Measurements from ENCODE around the gene DTNB.
A peak's percentile ranks its signal among the peaks of the same experiment; 100 is the strongest.

DTNB gene

GRCh38 chr2:25586726-25587144 is 86.6 kb downstream of the DTNB start:
- Histone ChIP-seq H3K79me2 (ENCODE audit: insufficient read depth, low read length) (no peaks in the 10 kb centered on the region), H3K4me3 (ENCODE audit: insufficient read depth, low read length, poor library complexity, severe bottlenecking) (no peak overlapping the region), H3K27ac (ENCODE audit: low read depth, low read length) (no peak overlapping the region), H2AFZ (ENCODE audit: low read depth, low read length, severe bottlenecking) (no peak overlapping the region), H3K4me2 (ENCODE audit: low read depth, low read length, poor library complexity, severe bottlenecking) (no peak overlapping the region), H3K9me2 (replicated peaks; ENCODE audit: insufficient read depth, low read length) (no peaks in the 10 kb centered on the region), H3K9me3 (ENCODE audit: insufficient read depth, low read length) (no peaks in the 10 kb centered on the region), H3K9ac (ENCODE audit: low read length) (no peak overlapping the region), H3K27me3 (ENCODE audit: low read length) (no peaks in the 10 kb centered on the region), H3K36me3 (ENCODE audit: low read length) (no peaks in the 10 kb centered on the region), H4K20me1 (ENCODE audit: low read depth, low read length) (no peaks in the 10 kb centered on the region), H3F3A (ENCODE audit: insufficient read depth) (no peaks in the 10 kb centered on the region)
- no peak for TF ChIP-seq CTCF (IDR thresholded peaks at IDR 0.05; ENCODE audit: insufficient read depth, low read length, poor library complexity, severe bottlenecking)
- TF ChIP-seq EZH2phosphoT487 (conservative IDR thresholded peaks at IDR 0.05; ENCODE audit: low read length), result no peak

GRCh38 chr2:25585189-25585588 is 88.2 kb downstream of the DTNB start:
- no peaks in the 10 kb centered on the region for H3K27me3 ChIP-seq (ENCODE audit: low read length)
- no peak for TF ChIP-seq EZH2phosphoT487 (conservative IDR thresholded peaks at IDR 0.05; ENCODE audit: low read length)
- TF ChIP-seq CTCF (IDR thresholded peaks at IDR 0.05; ENCODE audit: insufficient read depth, low read length, poor library complexity, severe bottlenecking), result no peak
- H3K9ac ChIP-seq (ENCODE audit: low read length), result no peak overlapping the region
- H3K9me3 ChIP-seq (ENCODE audit: insufficient read depth, low read length), result no peaks in the 10 kb centered on the region
- no peak overlapping the region for H3K27ac ChIP-seq (ENCODE audit: low read depth, low read length)
- H3K4me2 ChIP-seq (ENCODE audit: low read depth, low read length, poor library complexity, severe bottlenecking), result no peak overlapping the region
- H3K79me2 ChIP-seq (ENCODE audit: insufficient read depth, low read length), result no peaks in the 10 kb centered on the region
- H3F3A ChIP-seq (ENCODE audit: insufficient read depth), result no peaks in the 10 kb centered on the region; the same call in 1 of the 2 replicates
- H3K36me3 ChIP-seq (ENCODE audit: low read length), result no peaks in the 10 kb centered on the region
- no peaks in the 10 kb centered on the region for H4K20me1 ChIP-seq (ENCODE audit: low read depth, low read length)
- no peak overlapping the region for H3K4me3 ChIP-seq (ENCODE audit: insufficient read depth, low read length, poor library complexity, severe bottlenecking)
- H3K9me2 ChIP-seq (replicated peaks; ENCODE audit: insufficient read depth, low read length), result no peaks in the 10 kb centered on the region
- no peak overlapping the region for H2AFZ ChIP-seq (ENCODE audit: low read depth, low read length, severe bottlenecking)

- no peaks in the 10 kb centered on the region for H3K79me2 ChIP-seq (ENCODE audit: insufficient read depth, low read length)
- H3F3A ChIP-seq (ENCODE audit: insufficient read depth), result no peaks in the 10 kb centered on the region; the same call in 1 of the 2 replicates
- H3K36me3 ChIP-seq (ENCODE audit: low read length), result no peaks in the 10 kb centered on the region
- peak overlapping the region; percentile 52 for H2AFZ ChIP-seq (ENCODE audit: low read depth, low read length, severe bottlenecking)
- no peaks in the 10 kb centered on the region for H3K27me3 ChIP-seq (ENCODE audit: low read length)
- peak overlapping the region; percentile 46 for H3K4me2 ChIP-seq (ENCODE audit: low read depth, low read length, poor library complexity, severe bottlenecking)
- no peak overlapping the region for H3K27ac ChIP-seq (ENCODE audit: low read depth, low read length)
- H3K9me3 ChIP-seq (ENCODE audit: insufficient read depth, low read length), result no peaks in the 10 kb centered on the region
- no peak overlapping the region for H3K9ac ChIP-seq (ENCODE audit: low read length)
- H4K20me1 ChIP-seq (ENCODE audit: low read depth, low read length), result no peaks in the 10 kb centered on the region
- H3K4me3 ChIP-seq (ENCODE audit: insufficient read depth, low read length, poor library complexity, severe bottlenecking), result peak overlapping the region; percentile 20
- TF ChIP-seq CTCF (IDR thresholded peaks at IDR 0.05; ENCODE audit: insufficient read depth, low read length, poor library complexity, severe bottlenecking) (no peak), EZH2phosphoT487 (conservative IDR thresholded peaks at IDR 0.05; ENCODE audit: low read length) (no peak)
- no peaks in the 10 kb centered on the region for H3K9me2 ChIP-seq (replicated peaks; ENCODE audit: insufficient read depth, low read length)
These were observed 91.1 kb downstream of the DTNB start for GRCh38 chr2:25582077-25582830.
